Inflammatory macrophage treated with lipopolysaccharide for 1 hour (primary cell): ENCODE results near the gene GATAD1.

Experiments
- DNase-seq, 2 donors: peaks; one replicate each; pipeline ENCODE4 v3.0.0-alpha.2; 2020 to 2022

The GATAD1 gene

GRCh38 chr7:92485267-92485892, 38.1 kb downstream of the GATAD1 start:
- DNase-seq = no peak

GRCh38 chr7:92485974-92486373, 38.7 kb downstream of the GATAD1 start:
- no peak for DNase-seq

DNA sequence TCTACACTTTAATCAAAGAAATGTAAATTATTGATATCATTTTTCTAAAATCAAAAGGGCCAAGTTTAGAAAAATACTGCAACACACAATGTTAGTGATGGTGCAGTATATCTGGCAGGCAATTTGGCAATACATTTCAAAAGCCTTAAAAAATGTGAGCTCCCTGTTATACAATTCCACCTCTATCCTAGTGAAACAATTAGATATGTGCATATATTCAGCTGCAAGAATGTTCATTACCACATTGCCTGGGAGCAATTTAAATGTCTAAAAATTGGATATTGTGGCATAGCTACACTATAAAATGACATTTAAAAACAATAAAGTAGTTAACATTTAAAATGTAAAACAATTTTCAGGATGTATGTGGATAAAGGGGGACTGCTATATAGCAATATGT, 40.5 kb downstream of the GATAD1 start:
- no peak for DNase-seq

DNA sequence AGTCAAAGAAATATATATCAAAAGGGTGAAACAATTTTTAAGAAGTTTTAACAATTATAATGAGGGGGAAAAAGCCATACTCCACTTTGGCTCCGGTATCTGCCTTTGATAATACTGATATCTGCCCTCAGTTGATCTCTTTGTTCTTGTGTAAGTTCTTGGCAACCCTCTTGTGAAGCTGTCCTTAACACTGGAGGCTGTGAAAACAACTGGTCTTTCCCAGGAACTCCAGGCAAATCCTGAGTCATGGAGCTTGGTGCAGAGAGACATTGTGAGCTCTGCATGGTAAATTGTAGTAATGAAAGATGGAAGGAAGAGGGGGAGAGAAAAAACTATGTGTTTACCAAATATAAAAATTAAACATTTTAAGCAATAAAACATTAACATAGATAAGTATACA, 42.4 kb downstream of the GATAD1 start:
- no peak for DNase-seq

DNA sequence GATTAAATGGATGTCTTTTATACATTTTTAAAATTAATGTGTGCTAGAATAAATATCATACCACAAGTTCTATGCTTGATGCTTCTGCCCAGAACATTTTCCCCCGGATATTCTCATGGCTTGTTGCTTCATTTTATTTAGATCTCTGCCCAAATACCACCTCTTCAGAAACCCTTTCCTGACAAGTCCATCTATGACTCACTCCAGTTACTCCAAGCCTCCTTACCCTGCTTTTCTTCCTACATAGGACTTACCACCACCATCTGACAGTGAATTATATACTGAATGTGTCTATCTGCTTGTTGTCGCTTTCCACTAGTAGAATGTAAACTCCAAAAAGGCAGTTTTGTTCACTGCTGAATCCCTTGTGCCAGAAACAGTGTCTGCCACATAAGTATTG, 49.6 kb downstream of the GATAD1 start:
- DNase-seq = no peak

DNA sequence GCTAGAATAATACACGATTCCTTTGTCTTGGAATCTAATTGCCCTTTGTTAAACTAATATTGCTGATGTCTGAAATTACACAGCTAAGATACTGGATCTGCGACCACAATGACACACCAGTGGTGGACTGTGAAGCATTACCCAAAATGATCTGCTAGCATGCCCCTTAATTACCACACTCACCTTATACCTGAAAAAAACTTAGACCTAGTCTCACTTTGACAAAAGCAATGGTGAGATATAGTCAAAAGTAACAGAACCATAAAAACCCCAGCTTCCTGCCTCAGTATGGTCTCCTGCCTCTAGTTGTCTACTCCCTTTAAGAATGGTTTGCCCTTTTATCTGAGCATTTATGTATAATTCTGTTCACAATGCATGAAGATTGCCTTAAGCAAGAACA, 51.3 kb downstream of the GATAD1 start:
- DNase-seq = no peak

GRCh38 chr7:92503767-92504166, 56.5 kb downstream of the GATAD1 start:
- no peak for DNase-seq

GRCh38 chr7:92504563-92504962, 57.3 kb downstream of the GATAD1 start:
- DNase-seq = no peak

DNA sequence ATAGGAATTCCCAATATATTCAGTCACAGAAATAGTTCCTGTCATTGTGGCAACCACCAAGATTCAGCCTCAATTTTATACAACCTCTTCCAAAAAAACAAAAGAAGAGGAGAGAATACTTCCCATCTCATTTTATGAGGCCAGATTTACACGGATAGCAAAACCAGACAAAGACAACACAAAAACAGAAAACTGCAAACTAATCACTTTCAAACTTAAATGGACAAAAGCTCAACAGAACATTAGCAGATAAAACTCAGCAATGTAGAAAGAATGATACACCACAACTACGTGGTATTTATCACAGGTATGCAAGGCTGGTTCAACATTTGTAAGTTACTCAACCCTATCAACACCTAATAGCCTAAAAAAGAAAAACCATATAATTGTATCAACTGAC, 59.1 kb downstream of the GATAD1 start:
- DNase-seq = no peak

DNA sequence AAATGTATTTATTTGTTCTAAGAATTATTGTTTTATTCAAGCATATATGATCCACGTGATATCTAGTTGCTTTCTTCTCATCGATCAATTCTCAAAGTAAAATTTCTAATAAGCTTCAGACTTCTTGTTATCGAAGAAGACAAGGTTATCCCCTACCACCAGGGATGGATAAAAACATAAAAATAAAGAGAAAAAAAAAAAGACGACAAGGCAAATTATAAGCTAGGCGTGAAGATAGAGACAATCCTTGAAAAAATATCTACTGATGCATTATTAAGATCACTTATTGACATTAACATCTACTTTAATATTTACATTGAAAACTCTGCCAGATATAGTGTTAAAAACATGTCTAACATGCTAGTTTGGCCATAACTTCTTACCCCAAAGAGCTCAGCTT, 61.7 kb downstream of the GATAD1 start:
- no peak for DNase-seq
